Stimulated activated CD4-positive, alpha-beta T cell treated with anti-CD3 and anti-CD28 coated beads, Interleukin-1b, Interleukin-23, amount 100 ng/mL, for 24 hours (primary cell): ENCODE results near the gene NT5DC2.

Experiments used
- DNase-seq, 4 experiments: peaks; one replicate each; pipeline ENCODE4 v3.0.0-alpha.2; 2020; ENCODE audit warnings: low read depth in 4 of 4, low spot score in 1 of 4

The NT5DC2 gene

DNA sequence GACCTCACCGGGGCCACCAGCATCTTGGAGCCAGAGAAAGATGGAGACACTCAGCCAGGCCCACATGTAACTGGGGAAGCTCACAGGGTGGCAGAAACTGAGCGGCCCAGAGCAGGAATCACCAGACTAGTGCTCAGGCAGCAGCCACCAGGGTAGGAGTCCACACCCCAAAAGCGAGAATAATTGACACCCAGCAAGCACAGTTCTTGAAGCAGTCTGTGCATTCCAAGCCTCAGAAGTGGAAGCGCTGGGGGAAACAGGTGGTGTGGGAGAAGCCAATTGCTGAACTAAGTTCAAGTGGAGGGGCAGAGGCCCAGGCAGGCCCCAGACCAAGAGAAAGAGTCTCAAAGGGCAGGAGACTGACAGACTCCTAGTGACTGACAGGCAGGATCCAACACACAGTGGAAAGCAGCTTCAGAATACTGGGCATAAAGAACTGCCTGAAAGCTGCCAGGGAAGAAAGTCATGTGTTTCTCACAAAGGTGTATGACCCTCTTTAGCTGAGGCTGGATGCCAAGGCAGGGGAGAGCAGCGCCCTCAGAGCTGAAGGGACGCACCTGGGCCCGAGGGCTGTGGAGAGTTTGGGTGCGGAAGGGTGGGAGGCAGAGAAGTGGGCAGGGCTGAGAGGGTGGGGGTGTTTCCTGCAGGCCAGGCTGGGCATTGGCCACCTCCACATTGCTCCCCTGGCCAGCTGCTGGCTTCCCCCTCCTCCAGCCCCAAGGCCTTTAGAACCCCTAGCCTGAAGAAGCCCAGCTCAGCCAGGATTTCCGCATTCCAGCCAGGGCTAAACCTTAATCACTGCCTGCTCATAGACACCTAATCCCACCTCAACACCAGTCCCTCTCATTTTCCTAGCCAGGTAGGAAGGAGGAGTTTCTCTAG, 7.7 kb downstream of the NT5DC2 start:
- no peak for DNase-seq

- DNase-seq, result no peak
These were observed 8.6 kb downstream of the NT5DC2 start for GRCh38 chr3:52524752-52525679.

DNA sequence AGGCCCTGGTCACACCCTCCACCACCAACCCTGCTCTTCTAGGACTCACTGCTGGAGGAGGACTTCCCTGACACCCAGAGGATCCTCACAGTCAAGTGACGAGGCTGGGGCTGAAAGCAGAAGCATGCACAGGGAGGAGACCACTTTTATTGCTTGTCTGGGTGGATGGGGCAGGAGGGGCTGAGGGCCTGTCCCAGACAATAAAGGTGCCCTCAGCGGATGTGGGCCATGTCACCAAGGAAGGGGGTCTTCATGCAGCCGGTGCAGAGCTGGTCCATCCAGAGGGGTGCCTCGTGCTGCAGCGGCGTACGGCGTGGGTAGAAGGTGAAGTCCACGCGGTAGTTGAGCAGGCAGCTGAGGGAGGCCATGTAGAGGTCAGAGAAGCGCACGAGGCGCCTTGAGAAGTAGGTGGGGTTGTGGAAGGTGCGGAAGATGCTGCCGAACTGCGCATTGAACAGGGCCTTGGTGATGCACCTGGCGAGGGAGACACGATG, 9.4 kb downstream of the NT5DC2 start:
- DNase-seq, result no peak

- no peak for DNase-seq
These were observed 10.0 kb downstream of the NT5DC2 start for GRCh38 chr3:52523386-52524257.

GRCh38 chr3:52522651-52523251, 10.9 kb downstream of the NT5DC2 start:
- no peak for DNase-seq

DNA sequence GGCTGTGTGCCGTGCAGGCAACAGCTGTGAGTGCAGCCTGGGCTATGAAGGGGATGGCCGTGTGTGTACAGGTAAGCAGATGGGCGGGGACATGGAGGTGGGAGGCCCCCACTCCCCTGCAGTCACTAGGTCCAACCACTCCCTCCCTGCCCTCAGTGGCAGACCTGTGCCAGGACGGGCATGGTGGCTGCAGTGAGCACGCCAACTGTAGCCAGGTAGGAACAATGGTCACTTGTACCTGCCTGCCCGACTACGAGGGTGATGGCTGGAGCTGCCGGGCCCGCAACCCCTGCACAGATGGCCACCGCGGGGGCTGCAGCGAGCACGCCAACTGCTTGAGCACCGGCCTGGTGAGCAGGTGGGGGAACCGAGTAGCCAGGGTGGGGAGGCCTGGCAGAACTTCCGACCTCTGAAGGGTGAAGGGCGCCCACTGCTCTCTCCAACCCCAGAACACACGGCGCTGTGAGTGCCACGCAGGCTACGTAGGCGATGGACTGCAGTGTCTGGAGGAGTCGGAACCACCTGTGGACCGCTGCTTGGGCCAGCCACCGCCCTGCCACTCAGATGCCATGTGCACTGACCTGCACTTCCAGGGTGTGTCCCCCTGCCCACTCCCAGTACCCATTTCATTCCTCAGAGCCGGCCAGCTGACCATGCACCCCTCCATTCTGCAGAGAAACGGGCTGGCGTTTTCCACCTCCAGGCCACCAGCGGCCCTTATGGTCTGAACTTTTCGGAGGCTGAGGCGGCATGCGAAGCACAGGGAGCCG, 11.6 kb downstream of the NT5DC2 start:
- no peak for DNase-seq

- DNase-seq, result no peak
These were observed 12.2 kb downstream of the NT5DC2 start for GRCh38 chr3:52521488-52521824.

GRCh38 chr3:52520716-52521487, 12.8 kb downstream of the NT5DC2 start:
- DNase-seq, result no peak

- DNase-seq, result no peak
These were observed 13.5 kb downstream of the NT5DC2 start for GRCh38 chr3:52520141-52520667.

DNA sequence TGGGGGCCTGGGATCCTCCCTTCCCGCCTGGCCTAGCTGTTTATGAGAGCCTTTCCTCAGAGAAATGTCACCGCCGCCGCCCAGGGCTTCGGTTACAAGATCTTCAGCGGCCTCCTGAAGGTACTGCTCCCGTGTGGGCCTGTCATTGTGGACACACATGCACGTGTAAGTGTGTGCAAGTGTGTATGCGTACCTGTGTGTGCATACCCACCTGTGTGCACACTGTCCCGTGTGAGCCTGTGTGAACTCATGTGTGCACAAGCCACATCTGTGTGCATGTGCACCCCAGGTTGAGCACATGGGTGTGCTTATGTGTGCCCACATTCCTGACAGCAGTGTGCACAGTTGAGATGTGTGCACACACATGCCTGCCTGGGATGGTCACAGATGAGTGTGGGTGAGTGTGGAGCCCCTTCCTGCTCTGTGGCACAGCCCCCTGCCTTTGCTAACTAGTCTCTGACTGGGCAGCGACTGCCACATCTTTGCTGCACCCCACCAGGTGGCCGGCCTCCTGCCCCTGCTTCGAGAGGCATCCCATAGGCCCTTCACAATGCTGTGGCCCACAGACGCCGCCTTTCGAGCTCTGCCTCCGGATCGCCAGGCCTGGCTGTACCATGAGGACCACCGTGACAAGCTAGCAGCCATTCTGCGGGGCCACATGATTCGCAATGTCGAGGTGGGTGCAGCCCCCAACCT, 14.1 kb downstream of the NT5DC2 start:
- DNase-seq, result no peak

- DNase-seq, result no peak
These were observed 14.8 kb downstream of the NT5DC2 start for GRCh38 chr3:52518723-52519444.

GRCh38 chr3:52517796-52518722, 15.6 kb downstream of the NT5DC2 start:
- DNase-seq, result no peak

- DNase-seq, result no peak
These were observed 17.0 kb downstream of the NT5DC2 start for GRCh38 chr3:52516509-52517195.

GRCh38 chr3:52515192-52515591, 18.5 kb downstream of the NT5DC2 start:
- no peak for DNase-seq

- no peak for DNase-seq
These were observed 19.1 kb downstream of the NT5DC2 start for GRCh38 chr3:52514576-52514975.

GRCh38 chr3:52513281-52513680, 20.4 kb downstream of the NT5DC2 start:
- no peak for DNase-seq
